EL (cell line): Measurements from ENCODE around the gene CFAP210.
"Not testable (repeated sequence)": the region's sequence is repeated elsewhere in the genome, so short reads cannot be mapped to it uniquely, and the experiment has no call there.

ENCODE experiments used
- DNase-seq: peaks from one replicate; pipeline ENCODE4 v3.0.0-alpha.2; 2016

CFAP210 gene

GRCh38 chr2:169711751-169712509 is 17.7 kb upstream of the CFAP210 start:
- DNase-seq = no peak

GRCh38 chr2:169709981-169710380 is 15.8 kb upstream of the CFAP210 start:
- DNase-seq = no peak

GRCh38 chr2:169709331-169709730 is 15.1 kb upstream of the CFAP210 start:
- DNase-seq = no peak

- no peak for DNase-seq
These were observed 13.4 kb upstream of the CFAP210 start for GRCh38 chr2:169707626-169708025.

GRCh38 chr2:169705927-169706326 is 11.7 kb upstream of the CFAP210 start:
- peak; percentile 37 for DNase-seq

GRCh38 chr2:169704160-169704708 is 10.0 kb upstream of the CFAP210 start:
- no peak for DNase-seq

GRCh38 chr2:169702996-169703395 is 8.8 kb upstream of the CFAP210 start:
- no peak for DNase-seq

GRCh38 chr2:169699173-169699572 is 5.0 kb upstream of the CFAP210 start:
- DNase-seq = not testable (repeated sequence)

- DNase-seq = no peak
These were observed 2.2 kb upstream of the CFAP210 start for GRCh38 chr2:169696381-169696780.

- no peak for DNase-seq
These were observed 672 bp upstream of the CFAP210 start for GRCh38 chr2:169694894-169695260.

- DNase-seq = no peak
These were observed 845 bp downstream of the CFAP210 start for GRCh38 chr2:169693360-169693759.

- no peak for DNase-seq
These were observed 1.5 kb downstream of the CFAP210 start for GRCh38 chr2:169692718-169693117.

- DNase-seq = no peak
These were observed 3.2 kb downstream of the CFAP210 start for GRCh38 chr2:169690958-169691357.

GRCh38 chr2:169687943-169688342 is 6.3 kb downstream of the CFAP210 start:
- DNase-seq = not testable (repeated sequence)

GRCh38 chr2:169686825-169687224 is 7.4 kb downstream of the CFAP210 start:
- not testable (repeated sequence) for DNase-seq

GRCh38 chr2:169684712-169685111 is 9.5 kb downstream of the CFAP210 start:
- DNase-seq = not testable (repeated sequence)

- no peak for DNase-seq
These were observed 10.1 kb downstream of the CFAP210 start for GRCh38 chr2:169684135-169684565.

GRCh38 chr2:169683425-169684134 is 10.6 kb downstream of the CFAP210 start:
- DNase-seq = no peak

- DNase-seq = no peak
These were observed 11.2 kb downstream of the CFAP210 start for GRCh38 chr2:169683054-169683424.

GRCh38 chr2:169676850-169677249 is 17.4 kb downstream of the CFAP210 start:
- DNase-seq = no peak

GRCh38 chr2:169676357-169676756 is 17.8 kb downstream of the CFAP210 start:
- no peak for DNase-seq

- no peak for DNase-seq
These were observed 20.3 kb downstream of the CFAP210 start for GRCh38 chr2:169673921-169674320.

GRCh38 chr2:169673106-169673505 is 21.1 kb downstream of the CFAP210 start:
- no peak for DNase-seq

- no peak for DNase-seq
These were observed 21.8 kb downstream of the CFAP210 start for GRCh38 chr2:169672406-169672805.
